ENCODE measurements around the gene FAM240B.

GRCh38 chr9:38713426-38713825 is 6.5 kb downstream of the FAM240B start:
- TF ChIP-seq CTCF (IDR thresholded peaks at IDR 0.05) (no peak), POLR2A (IDR thresholded peaks at IDR 0.05) (no peak)
